Lower lobe of right lung (tissue), 2 donors: ENCODE data around the gene MYLK. TPM values are rescaled to one million over a fixed set of nuclear protein-coding genes. Genes with fewer than 3 reads are reported as not detected.

ENCODE experiments used
- ATAC-seq, 2 donors: fragments of 200-7000 bp; cut with Tn5 transposase; one replicate each; pipeline ENCODE4 v1.9.1; 2020 to 2022; ENCODE audit warnings: mild to moderate bottlenecking in 2 of 2, moderate library complexity in 2 of 2
- DNase-seq: peaks from one replicate; pipeline ENCODE4 v3.0.0-alpha.2; 2020
- H3K27ac ChIP-seq: fragments of 200-600 bp; one replicate; pipeline ENCODE4 v1.8.0; 2022
- H3K27me3 ChIP-seq: fragments of 200-600 bp; one replicate; pipeline ENCODE4 v1.8.0; 2022; ENCODE audit warnings: low read depth
- H3K36me3 ChIP-seq: fragments of 200-600 bp; one replicate; pipeline ENCODE4 v1.8.0; 2022; ENCODE audit warnings: mild to moderate bottlenecking
- H3K4me1 ChIP-seq: fragments of 200-600 bp; one replicate; pipeline ENCODE4 v1.8.0; 2022
- H3K4me3 ChIP-seq: fragments of 200-600 bp; one replicate; pipeline ENCODE4 v1.8.0; 2022; ENCODE audit warnings: mild to moderate bottlenecking
- H3K9me3 ChIP-seq: fragments of 200-600 bp; one replicate; pipeline ENCODE4 v1.8.0; 2022
- CTCF ChIP-seq: fragments of 200-600 bp; IDR thresholded peaks from one replicate; pipeline ENCODE4 v1.8.0; 2022; ENCODE audit warnings: antibody characterized with exemption, mild to moderate bottlenecking
- intact Hi-C: fragments of 100-400 bp; cut with DNase I; formaldehyde crosslinking; loops from one replicate; pipeline ENCODE4 v1.11.0; 2022
- total RNA-seq: library from RNA; stranded (reverse); fragmentation: NEBNext Ultra II Directional; extraction: Animal tissue kit (Norgen Biotek cat#: 25700); gene quantifications from one replicate; pipeline ENCODE4 v1.2.1, GENCODE V29; 2021
- donor health status: DM: no; HTN: yes; CAD: no; lungs with severe emphysema.

MYLK gene
- total RNA-seq, 1 donor from 2014 or later: 156 TPM

- Histone ChIP-seq H3K27ac (peak overlapping the region; percentile 41), H3K9me3 (no peaks in the 10 kb centered on the region), H3K4me3 (no peak overlapping the region), H3K27me3 (no peaks in the 10 kb centered on the region), H3K4me1 (peaks cover 13% of the 10 kb centered on the region), H3K36me3 (peaks cover 31% of the 10 kb centered on the region)
- intact Hi-C loops: no loop called here
- no peak for ATAC-seq
- no peak for DNase-seq
- TF ChIP-seq CTCF: no peak
These were observed 200.5 kb downstream of the MYLK start for GRCh38 chr3:123683505-123684154.

- H3K27ac ChIP-seq: peak overlapping the region; percentile 41
These were observed 201.2 kb downstream of the MYLK start for GRCh38 chr3:123682781-123683504.

GRCh38 chr3:123682302-123682701, 201.8 kb downstream of the MYLK start:
- H3K36me3 ChIP-seq: peaks cover 31% of the 10 kb centered on the region
- peaks cover 6% of the 10 kb centered on the region for H3K4me1 ChIP-seq

More at GRCh38 chr3:123682781-123683504, 201.2 kb downstream of the MYLK start:
- DNase-seq (no peak), ATAC-seq (peak; percentile 26)
- Histone ChIP-seq H3K27me3 (no peaks in the 10 kb centered on the region), H3K9me3 (no peaks in the 10 kb centered on the region), H3K4me3 (no peak overlapping the region), H3K36me3 (peaks cover 31% of the 10 kb centered on the region), H3K4me1 (peaks cover 6% of the 10 kb centered on the region)
- TF ChIP-seq CTCF: no peak
- intact Hi-C loops: no loop called here

GRCh38 chr3:123679712-123680386, 204.3 kb downstream of the MYLK start:
- DNase-seq (no peak), ATAC-seq (no peak)
- no peak for TF ChIP-seq CTCF
- no peak overlapping the region for H3K4me3 ChIP-seq
- H3K27me3 ChIP-seq: no peaks in the 10 kb centered on the region
- no peaks in the 10 kb centered on the region for H3K9me3 ChIP-seq
- intact Hi-C loops: no loop called here
- H3K36me3 ChIP-seq: peaks cover 31% of the 10 kb centered on the region
- H3K27ac ChIP-seq: no peak overlapping the region
- H3K4me1 ChIP-seq: peaks cover 6% of the 10 kb centered on the region

More at GRCh38 chr3:123682302-123682701, 201.8 kb downstream of the MYLK start:
- Histone ChIP-seq H3K4me3 (no peak overlapping the region), H3K9me3 (no peaks in the 10 kb centered on the region), H3K27me3 (no peaks in the 10 kb centered on the region), H3K27ac (no peak overlapping the region)
- ATAC-seq (no peak), DNase-seq (no peak)
- TF ChIP-seq CTCF: no peak
- intact Hi-C loops: no loop called here

- no peaks in the 10 kb centered on the region for H3K4me1 ChIP-seq
- no peak overlapping the region for H3K27ac ChIP-seq
- intact Hi-C loops: no loop called here
- no peaks in the 10 kb centered on the region for H3K27me3 ChIP-seq
- H3K9me3 ChIP-seq: no peaks in the 10 kb centered on the region
- peaks cover 23% of the 10 kb centered on the region for H3K36me3 ChIP-seq
- no peak overlapping the region for H3K4me3 ChIP-seq
- ATAC-seq (no peak), DNase-seq (no peak)
- TF ChIP-seq CTCF: no peak
These were observed 206.0 kb downstream of the MYLK start for GRCh38 chr3:123678108-123678511.
